GM21737 (cell line): ENCODE data around the gene RPP38.

ENCODE experiments used
- ATAC-seq: cut with Tn5 transposase; IDR thresholded peaks from one replicate; pipeline ENCODE4 v1.9.1; 2021; ENCODE audit warnings: mild to moderate bottlenecking, moderate library complexity; ENCODE audit not compliant: unreplicated experiment

The RPP38 gene

GRCh38 chr10:15097011-15097812 lies at the start of gene RPP38:
TSS of gene RPP38 (plus strand) at chr10:15097355. CDS start at chr10:15103315, 5,960 bp downstream.
- peak; percentile 76 for ATAC-seq

DNA sequence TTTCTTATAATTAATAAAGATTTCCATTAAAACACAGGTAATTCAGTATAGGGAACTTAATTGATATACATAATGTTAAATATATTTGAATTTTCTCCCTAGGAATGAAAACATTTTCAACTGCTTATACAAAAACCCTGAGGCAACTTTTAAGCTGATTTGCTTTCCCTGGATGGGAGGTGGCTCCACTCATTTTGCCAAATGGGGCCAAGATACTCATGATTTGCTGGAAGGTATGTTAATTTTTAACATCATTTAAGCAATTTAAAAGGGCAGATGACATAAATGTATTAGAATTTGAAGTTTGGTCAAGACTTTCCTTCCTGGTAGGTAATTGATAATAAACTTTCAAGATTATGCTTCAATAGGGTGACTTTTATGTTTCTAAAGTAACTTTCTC lies 47.6 kb upstream of the RPP38 start:
- no peak for ATAC-seq

GRCh38 chr10:15052121-15052520 lies 45.0 kb upstream of the RPP38 start:
- no peak for ATAC-seq

DNA sequence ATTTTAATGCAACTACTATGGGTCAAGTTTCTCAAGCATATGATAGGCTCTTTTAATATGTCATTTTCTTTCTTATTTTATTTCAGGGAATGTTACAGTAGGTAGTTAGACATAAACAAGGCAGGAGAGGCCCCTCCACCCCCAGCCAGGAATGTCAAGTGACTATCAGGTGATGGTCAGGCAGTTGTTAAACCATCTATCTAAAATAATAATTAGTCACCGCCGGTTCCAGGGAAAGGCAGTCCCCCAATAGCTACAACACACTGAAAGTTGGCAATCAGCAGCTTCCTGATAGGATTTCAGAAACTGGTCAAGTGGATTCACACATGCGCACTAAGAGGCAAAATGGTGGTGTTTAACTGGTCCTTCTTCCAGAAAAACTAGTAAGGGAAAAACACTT lies 44.1 kb upstream of the RPP38 start:
- ATAC-seq: no peak

- ATAC-seq: no peak
Observed at GRCh38 chr10:15058689-15059088, 38.5 kb upstream of the RPP38 start.

- no peak for ATAC-seq
Observed at GRCh38 chr10:15059914-15060313, 37.2 kb upstream of the RPP38 start.

GRCh38 chr10:15060638-15061037 lies 36.5 kb upstream of the RPP38 start:
- no peak for ATAC-seq

GRCh38 chr10:15067154-15067553 lies 30.0 kb upstream of the RPP38 start:
- ATAC-seq: no peak

DNA sequence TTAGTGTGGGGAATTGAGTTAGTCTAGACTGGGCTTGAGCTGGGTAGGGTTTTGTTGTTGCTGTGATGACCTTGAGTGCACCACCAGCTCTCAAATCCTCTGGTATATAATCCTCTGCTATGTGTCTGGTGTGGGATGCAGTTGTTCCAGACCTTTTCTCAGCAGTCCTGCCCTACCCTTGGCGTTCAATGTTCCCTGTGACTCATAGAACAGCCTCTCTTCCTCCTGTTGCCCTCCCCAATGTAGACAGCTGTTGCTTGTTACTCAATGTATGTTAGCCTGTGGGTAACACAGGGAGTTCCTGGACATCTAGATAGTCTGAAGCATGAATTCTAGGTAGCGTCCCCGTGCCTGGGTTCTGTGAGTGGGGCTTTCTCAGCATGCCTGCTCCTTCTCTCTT lies 28.4 kb upstream of the RPP38 start:
- ATAC-seq: no peak

GRCh38 chr10:15069230-15069629 lies 27.9 kb upstream of the RPP38 start:
- no peak for ATAC-seq

GRCh38 chr10:15072358-15072757 lies 24.8 kb upstream of the RPP38 start:
- no peak for ATAC-seq

DNA sequence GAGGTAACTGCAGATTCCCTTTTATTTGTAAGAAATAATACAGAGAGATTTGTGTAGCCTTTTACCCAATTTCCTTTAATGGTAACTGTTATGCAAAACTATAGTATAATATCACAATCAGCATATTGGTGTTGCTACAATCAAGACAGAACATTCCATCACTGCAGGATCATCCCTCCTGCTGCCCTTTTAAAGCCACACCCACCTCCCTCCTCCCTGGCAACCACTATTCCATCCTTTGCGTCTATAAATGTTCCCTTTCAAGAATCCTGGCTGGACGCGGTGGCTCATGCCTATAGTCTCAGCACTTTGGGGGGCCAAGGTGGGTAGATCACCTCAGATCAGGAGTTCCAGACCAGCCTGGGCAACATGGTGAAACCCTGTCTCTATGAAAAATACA lies 21.7 kb upstream of the RPP38 start:
- no peak for ATAC-seq

DNA sequence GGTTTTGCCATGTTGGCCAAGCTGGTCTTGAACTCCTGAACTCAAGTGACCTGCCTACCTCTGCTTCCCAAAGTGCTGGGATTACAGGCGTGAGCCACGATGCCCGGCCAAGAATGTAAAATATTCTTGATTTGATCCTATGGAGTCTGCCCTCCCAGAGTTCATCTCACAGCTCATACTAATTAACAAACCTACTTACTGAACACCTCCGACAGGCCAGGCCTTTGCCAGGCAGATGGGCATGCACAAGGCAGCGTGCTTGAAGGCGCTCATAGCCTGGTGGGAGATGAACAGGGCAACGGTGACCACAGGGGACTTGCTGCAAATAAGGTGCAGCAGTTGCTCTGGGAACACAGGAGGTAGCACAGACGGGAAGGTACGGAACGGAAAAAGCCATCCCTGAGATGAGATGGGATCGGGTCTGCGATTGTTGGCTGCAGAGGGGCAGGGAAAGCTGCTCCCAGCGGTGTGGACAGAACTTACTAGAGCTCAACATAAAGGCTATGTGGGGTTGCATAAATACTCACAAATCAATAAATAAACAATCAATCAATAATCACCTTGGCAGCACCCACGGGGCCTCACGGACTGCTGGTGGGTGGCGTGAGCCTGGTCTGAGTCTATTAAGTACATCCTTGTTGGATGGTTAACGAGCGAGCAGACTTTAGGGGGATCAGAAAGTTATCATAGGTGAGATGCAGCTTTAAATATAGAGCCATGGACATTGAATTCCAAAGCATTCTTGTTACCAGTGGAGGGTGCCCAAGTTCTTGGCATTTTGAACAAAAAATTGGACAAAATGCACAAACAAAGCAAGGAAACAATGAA lies 13.3 kb upstream of the RPP38 start:
- no peak for ATAC-seq

DNA sequence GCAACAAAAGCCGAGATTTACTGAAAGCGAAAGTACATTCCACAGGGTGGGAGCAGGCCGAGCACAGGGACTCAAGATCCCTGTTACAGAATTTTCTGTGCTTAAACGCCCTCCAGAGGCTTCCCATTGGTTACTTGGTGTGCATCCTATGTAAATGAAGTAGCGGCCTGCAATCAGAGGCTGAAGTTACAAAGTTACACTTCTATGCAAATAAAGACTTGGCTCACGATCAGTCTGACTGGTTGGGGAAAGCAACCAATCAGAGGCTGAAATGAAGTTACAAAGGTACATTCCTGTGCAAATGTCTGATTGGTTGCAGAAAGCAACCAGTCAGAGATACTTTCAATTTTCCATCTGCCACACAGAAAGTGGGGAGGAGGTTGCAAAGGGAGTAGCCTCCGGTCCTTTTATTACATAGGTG lies 12.6 kb upstream of the RPP38 start:
- no peak for ATAC-seq

DNA sequence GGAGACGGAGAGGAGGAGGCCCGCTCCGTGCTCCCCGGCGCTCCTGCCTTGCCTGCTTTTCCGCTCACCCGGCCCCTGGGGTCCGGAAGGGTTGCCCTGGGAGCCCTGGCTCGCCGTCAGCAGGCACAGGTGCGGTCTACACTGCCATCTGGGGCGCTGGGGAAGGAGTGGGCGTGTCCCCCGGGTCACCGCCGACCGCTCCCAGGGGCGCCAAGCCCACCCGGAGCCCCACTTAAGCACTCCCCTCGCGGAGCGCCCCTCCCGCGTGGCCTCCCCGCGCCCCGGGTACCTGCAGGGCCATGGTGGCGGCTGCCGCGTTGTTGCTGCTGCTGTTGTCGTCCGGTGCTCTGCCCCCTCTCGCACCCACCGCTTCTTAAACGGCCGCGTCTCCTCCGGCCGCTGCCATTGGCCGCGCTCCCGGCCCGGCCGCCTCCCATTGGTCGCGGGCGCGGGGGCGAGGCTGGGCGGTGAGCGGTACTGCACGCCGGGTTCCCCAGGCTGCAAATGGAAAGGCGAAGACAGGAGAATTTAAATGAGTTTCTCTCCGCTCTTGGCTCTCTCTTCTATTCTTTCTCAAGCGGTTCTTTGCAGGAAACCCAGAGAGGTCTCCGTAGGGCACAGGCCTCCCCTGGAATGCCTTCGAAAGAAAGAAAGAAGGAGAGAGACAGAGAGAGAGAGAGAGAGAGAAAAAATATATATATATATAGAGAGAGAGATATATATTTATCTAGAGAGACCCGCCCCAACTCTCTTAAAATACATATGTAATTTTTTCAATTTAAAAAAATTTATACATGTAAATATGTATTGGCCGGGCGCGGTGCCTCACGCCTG lies 8.5 kb upstream of the RPP38 start, which contains the start of gene ACBD7:
Gene ACBD7 (minus strand): TSS at position 349 of the 834 bp plus-strand sequence. CDS start 48 bp downstream, at position 301.
- ATAC-seq: peak; percentile 98

GRCh38 chr10:15091418-15091817 lies 5.7 kb upstream of the RPP38 start:
- ATAC-seq: no peak

DNA sequence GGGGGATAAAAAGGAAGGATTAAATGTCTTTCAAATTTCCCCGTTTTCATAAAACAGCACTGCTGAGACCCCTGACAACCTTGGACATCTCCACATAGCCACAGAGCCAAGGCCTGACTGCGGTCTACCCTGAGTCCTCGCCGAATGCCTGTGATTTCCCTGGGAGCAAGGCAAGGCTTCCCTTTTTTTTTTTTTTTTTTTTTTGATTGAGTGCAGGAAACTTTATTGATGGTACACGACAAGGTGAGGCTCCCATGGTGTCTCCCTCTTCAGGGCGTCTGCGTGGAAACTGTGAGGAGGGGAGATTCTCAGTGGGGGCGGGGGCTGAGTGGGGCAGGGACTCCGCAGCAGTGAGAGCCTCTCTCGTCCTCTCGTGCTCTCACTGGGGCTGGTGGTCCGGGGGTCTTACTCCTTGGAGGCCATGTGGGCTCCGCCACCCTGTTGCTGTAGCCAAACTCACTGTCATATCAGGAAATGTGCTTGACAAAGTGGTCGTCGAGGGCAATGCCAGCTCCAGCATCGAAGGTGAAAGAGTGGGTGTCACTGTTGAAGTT lies 4.2 kb upstream of the RPP38 start:
- no peak for ATAC-seq

GRCh38 chr10:15096661-15097010 lies 519 bp upstream of the RPP38 start:
- ATAC-seq: peak; percentile 18

DNA sequence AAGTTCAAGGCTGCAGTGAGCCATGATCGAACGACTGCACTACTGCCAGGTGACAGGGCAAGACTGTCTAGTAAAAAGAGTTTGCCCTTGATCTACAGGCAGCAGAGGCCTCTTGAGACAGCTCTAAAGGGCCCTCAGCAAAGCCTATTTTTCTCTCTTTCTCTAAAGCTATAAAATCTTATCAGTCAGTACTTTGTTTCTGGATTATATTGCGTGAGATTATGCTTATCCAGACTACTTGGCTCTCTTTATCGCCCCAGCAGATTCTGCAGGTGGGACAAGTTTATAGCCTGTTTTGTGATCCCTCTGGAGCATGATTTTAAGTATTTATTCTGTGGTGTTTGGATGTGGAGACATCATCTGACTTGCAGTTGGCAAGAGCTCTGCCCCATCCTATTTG lies 2.7 kb downstream of the RPP38 start:
- no peak for ATAC-seq

DNA sequence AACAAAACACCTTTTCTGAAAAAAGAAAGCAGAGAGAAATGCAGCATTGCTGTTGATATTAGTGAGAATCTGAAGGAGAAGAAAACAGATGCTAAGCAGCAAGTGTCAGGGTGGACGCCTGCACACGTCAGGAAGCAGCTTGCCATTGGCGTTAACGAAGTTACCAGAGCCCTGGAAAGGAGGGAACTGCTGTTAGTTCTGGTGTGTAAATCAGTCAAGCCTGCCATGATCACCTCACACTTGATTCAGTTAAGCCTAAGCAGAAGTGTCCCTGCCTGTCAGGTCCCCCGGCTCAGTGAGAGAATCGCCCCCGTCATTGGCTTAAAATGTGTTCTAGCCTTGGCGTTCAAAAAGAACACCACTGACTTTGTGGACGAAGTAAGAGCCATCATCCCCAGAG lies 6.4 kb downstream of the RPP38 start:
- ATAC-seq: no peak
